ENCODE measurements around the gene DDX10.

Gene DDX10

DNA sequence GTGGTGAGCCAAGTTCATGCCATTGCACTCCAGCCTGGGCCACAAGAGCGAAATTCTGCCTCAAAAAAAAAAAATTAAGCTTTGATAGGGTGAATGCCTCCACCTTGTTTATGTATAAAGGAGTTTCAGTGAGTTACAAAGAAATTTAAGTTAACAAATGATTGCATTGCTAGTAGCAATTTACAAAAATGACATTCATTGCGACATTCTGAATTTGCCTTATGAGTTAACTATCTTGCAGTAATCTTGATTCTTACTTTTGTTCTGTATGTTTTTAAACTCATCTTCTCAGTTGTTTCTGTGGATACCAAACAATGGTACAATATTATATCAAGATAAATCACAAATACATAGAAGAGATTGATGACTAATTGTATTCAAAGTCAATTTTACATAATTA, 207.0 kb downstream of the DDX10 start:
- no peak for DNase-seq (ENCODE audit: low read depth, low spot score)

DNA sequence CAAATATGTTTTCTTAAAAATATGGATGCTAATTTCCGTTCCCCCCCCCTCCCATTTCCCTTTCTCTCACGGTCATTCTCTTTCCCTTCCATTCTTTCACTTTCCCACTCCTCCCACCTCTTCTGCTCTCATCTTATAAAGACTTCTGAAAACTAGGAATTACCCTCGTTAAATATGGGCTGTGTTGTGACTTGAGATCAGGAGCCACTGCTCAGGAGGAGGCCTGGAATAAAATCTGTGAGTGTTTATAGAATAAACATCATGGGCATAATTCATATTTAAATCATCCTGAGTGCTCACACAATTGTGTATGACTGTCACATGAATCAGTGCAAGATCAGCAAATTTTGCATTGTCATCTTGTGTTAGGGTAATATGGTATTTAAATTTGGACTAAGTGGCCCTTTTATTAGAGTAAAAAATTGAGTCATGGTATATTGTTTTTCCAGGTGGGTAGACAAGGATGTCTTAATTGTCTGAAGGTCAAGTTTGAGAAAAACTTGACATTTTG, 208.0 kb downstream of the DDX10 start:
- peak; percentile 83 for DNase-seq (ENCODE audit: low read depth, low spot score)

GRCh38 chr11:108873310-108873709, 208.4 kb downstream of the DDX10 start:
- peak; percentile 40 for DNase-seq (ENCODE audit: low read depth, low spot score)

GRCh38 chr11:108873941-108874340, 209.1 kb downstream of the DDX10 start:
- DNase-seq (ENCODE audit: low read depth, low spot score) = no peak

DNA sequence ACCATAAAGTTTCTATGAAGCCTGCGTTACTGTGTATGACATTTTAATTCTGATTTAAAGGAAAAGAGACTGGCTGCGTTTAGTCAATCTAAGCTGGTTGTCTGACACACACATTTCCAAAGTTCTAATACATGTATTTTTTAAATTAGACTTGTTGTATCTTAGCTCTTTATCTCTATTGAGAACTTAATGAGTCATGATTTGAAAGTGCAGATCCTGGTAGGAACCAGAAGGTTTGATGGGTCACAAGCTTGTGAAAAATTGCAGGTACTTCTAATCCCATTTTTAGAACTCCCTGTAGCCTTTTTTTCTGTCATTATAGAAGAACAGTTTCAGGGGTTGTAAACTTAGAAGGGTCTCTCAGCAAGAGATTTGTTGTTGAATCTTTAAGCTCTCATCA, 210.3 kb downstream of the DDX10 start:
- no peak for DNase-seq (ENCODE audit: low read depth, low spot score)

GRCh38 chr11:108877178-108877577, 212.3 kb downstream of the DDX10 start:
- no peak for DNase-seq (ENCODE audit: low read depth, low spot score)

- DNase-seq (ENCODE audit: low read depth, low spot score) = no peak
Observed at GRCh38 chr11:108880510-108880909, 215.6 kb downstream of the DDX10 start.

DNA sequence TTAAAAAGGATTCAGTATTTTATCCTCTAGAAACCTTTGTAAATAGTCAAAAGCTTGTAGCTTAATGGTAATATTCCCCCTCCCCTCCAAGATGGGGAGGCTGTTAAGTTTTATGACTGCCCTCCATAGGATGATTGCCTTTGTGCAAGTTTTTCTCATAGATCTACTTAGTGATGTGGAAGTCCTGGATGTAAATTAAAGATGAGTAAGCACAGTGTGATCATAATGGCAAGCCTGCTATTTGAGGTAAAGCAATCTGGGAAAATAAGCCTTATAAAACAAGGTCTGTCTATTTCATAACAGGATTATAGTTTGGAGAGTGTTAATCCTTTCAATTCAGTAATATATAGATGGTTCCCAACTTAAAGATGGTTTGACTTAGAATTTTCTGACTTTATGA, 216.3 kb downstream of the DDX10 start:
- no peak for DNase-seq (ENCODE audit: low read depth, low spot score)

DNA sequence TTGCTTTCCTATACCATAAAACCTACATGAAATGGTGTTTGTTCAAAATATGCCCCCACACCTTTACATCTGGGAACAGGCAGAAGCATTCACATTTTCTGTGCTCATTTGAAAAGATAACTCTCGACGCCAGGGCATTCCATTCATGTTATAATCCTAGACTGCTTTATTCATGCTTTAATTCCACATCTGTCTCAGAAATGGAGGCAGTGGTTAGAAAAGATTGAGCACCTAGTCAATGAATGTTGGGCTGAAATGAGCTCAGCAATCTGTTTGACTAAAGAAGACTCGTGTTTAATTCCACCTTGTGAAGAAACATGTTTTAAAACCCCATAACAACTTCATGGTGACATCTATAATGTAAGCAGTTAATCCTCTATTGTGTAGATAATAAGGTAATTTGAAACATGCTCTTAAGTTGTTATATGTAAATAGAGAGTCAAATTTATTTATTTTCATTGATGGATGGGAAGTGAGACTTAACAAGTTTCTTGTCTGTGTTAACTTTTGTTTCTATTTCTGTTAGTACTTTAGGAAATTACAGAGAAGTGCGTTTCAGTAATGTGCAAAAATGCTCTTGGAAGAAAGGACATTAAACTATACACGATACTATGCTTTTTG, 217.5 kb downstream of the DDX10 start:
- DNase-seq (ENCODE audit: low read depth, low spot score) = no peak

DNA sequence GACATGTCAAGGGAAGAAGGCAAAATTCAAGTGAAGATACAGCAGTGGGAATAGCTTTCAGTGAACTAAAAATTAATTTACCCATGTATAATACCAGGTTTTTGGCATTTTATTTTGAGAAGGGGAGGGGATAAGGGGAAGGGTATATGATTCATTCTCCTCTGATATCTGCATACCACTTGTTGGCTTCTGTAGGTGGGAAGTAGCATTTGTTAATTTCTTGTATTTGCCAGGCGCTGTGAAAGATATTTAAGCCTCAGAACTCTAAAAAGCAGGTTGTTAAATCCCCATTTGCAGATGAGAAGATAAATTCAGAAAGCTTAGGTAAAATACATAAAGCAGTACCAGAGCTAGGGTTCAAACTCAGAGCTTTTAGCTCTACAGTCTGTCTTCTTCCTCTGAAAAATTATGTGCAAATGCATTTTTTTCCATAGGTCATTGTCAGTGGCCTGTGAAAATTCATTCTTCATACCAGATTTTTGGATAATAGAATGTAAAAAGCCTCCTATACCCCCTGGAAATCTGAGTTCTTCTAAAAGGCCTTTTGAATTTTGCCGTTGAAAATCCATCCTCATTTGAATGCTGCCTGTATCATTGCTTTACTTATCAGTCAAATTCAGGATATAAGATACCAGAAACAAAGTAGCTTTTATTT, 221.3 kb downstream of the DDX10 start:
- DNase-seq (ENCODE audit: low read depth, low spot score) = no peak

DNA sequence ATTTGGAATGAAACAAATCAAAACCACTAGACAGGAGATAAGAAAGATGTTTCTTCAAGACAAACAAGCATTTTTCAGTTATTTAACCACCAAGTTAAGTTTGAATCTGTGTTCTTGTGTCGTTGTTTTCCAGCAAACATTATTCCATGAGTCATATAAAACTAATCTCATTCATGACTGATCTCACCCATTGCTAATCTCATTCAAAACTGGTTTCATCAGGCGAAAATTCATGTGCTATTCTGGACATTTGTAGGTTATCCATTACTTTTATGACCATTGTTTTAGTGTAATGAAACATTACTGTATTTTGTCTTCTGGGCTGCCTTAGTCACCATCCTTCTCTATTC, 221.8 kb downstream of the DDX10 start:
- no peak for DNase-seq (ENCODE audit: low read depth, low spot score)

DNA sequence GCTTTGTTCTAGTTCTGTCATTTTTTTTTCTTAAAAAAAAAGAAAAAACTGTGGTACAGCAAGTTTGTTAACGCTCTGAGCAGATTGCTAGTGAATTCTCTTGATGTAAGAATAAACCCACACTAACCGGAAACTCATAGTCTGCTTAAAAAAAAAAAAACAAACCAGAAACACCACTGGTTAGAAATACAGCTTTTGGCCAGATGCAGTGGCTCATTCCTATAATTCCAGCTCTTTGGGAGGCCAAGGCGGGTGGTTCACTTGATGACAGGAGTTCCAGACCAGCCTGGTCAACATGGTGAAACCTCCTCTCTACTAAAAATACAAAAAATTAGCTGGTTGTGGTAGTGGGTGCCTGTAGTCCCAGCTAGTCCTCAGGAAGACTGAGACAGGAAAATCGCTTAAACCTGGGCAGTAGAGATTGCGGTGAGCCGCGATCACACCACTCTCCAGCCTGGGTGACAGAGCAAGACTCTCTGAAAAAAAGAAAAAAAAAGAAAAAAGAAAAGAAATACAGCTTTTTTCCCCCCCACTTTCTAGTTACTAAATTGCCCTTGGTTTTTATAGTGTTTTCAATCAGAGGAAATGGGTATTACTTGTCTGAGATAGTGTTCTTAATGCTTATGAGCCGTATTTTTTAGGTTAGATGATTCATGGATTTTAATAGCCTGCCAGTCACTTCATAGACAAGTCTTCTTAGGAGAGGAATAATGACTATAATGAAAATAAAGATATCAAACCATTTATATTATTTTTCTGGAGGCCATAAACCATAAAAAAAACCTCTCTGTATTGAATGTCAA, 222.8 kb downstream of the DDX10 start:
- DNase-seq (ENCODE audit: low read depth, low spot score) = no peak

DNA sequence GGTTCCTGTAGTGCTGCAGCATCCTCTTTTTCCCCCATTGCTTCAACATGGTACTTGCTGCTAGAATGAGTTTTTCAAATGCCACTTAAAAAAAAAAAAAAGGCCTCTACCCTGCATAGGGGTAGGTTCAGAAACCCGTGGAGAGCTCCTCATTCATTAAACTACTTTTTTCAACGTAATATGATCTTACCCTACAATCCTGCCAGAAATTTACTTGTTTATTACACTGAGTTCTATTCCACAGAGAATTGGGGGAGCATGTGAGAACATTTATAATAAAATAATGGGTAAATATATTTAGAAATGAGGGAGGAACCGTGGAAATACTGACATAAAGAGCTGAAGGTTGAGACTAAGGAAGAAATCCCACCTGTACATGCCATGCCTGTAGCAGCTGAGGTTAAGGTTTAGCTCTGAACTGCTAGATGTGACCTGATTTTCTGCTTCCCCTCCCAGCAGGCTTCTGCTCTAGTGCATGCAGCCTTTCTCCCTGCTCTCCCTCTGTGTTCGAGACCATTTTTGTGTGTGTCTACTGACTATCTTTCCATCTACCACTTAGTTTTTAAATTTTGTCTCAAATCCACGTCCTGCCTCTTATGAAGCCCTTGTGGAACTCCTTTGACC, 225.7 kb downstream of the DDX10 start:
- DNase-seq (ENCODE audit: low read depth, low spot score) = no peak

DNA sequence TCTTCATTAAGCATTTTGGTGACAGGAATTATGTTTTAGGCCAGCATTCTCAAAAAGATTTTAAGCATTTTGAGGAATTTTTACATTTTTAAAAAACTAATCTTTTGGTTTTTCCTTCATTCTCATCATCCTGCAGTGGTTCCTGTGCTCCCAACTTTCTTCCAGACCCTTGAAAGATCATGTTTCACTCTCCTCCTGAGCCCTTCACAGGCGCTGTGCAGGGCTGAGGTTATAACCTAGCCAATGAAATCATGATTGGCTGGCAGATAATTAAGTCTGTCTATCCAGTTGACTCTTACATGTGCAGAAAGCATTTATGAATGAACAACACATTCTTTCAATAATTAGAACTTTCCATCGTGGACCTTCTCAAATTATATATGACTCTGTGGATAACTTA, 226.3 kb downstream of the DDX10 start:
- DNase-seq (ENCODE audit: low read depth, low spot score) = no peak

DNA sequence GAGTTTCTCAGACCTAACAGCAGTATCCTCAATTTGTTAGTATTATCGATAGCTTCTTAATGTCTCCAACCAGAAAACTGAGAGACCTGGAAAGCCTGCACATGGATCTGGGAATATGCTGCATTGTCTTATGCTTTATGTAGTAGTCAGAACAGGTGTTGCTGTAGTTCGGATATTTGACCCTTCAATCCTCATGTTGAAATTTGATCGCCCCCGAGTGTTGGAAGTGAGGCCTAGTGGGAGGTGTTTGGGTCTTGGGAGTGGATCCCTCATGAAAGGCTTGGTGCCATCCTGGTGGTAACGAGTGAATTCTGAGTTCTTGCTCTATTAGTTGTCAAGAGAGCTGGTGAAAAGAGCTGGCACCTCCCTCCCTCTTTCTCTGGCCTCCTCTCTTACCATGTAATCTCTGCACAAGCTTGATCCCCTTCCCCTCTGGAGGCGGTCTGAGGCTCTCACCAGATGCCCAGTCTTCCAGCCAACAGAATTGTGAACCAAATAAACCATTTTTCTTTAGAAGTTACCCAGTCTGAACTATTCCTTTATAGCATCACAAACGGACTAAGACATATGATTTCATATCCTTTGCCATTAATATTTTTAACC, 227.1 kb downstream of the DDX10 start:
- no peak for DNase-seq (ENCODE audit: low read depth, low spot score)

- DNase-seq (ENCODE audit: low read depth, low spot score) = no peak
Observed at GRCh38 chr11:108895579-108896480, 231.0 kb downstream of the DDX10 start.

DNA sequence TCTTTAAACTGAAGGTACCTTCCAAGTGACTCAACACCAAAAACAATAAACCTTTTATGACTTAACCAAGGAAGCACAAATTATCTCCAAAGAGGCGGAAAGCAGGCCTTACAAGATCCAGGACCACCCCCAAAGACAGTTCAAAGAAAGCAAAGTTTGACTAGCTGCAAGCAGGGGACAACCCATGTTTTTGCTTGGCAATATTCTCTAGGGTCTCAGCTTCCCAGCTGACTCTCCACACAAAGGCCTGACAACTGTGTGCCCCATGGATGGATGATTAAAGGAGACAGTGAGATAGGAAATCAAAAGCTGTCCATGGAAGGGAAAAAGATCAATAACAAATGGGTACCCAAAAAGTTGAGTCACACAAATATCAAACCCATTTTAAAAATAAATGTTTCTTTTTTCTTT, 232.2 kb downstream of the DDX10 start:
- no peak for DNase-seq (ENCODE audit: low read depth, low spot score)

GRCh38 chr11:108897916-108898315, 233.0 kb downstream of the DDX10 start:
- no peak for DNase-seq (ENCODE audit: low read depth, low spot score)

GRCh38 chr11:108901359-108901758, 236.5 kb downstream of the DDX10 start:
- no peak for DNase-seq (ENCODE audit: low read depth, low spot score)

GRCh38 chr11:108902027-108902469, 237.2 kb downstream of the DDX10 start:
- no peak for DNase-seq (ENCODE audit: low read depth, low spot score)

- DNase-seq (ENCODE audit: low read depth, low spot score) = no peak
Observed at GRCh38 chr11:108904480-108904879, 239.6 kb downstream of the DDX10 start.

All from brain pericyte (primary cell).